ENCODE data around the gene DDX20.

GRCh38 chr1:111779546-111779945, 23.8 kb downstream of the DDX20 start:
- TF ChIP-seq CTCF (IDR thresholded peaks at IDR 0.05) (no peak), POLR2AphosphoS5 (IDR thresholded peaks at IDR 0.05) (no peak), POLR2A (IDR thresholded peaks at IDR 0.05) (no peak)

Data from upper lobe of left lung (tissue), 4 donors.